ENCODE data around the gene ZNF580. TPM values are rescaled to one million over a fixed set of nuclear protein-coding genes. Genes with fewer than 3 reads are reported as not detected.

Gene ZNF580
- total and polyA plus RNA-seq, 2 of the 13 experiments (the other 11 are each of a cell fraction or from before 2014, with no cell fraction given), result 4.4 to 6.0 TPM

GRCh38 chr19:55688422-55689218 is 47.8 kb downstream of the ZNF580 start:
- H3K4me1 ChIP-seq (ENCODE audit: insufficient read depth, low read length), result peaks cover 38% of the 10 kb centered on the region
- H3K79me2 ChIP-seq (ENCODE audit: insufficient read depth, low read length), result peaks cover 25% of the 10 kb centered on the region
- H3K36me3 ChIP-seq (replicated peaks in 1 of 2; ENCODE audit: control insufficient read depth in 1 of 2, insufficient read depth in 2 of 2, low read length in 2 of 2), result peaks cover 24 to 65% of the 10 kb centered on the region in 2 experiments
- no peaks in the 10 kb centered on the region for H4K20me1 ChIP-seq (ENCODE audit: insufficient read depth, low read length)
- H2AFZ ChIP-seq (ENCODE audit: low read length), result no peak overlapping the region
- DNase-seq (ENCODE audit: low spot score), result no peak
- FAIRE-seq, result no peak
- no peak overlapping the region for H3K27ac ChIP-seq (ENCODE audit: extremely low read length, insufficient read depth, low read length)
- WGBS (ENCODE audit: low lambda C conversion rate), result 93% methylated on average over 23 of the region's 27 CpGs
- H3K4me3 ChIP-seq (replicated peaks in 1 of 3; ENCODE audit: insufficient read depth in 1 of 3, low read depth in 2 of 3, low read length in 3 of 3), result no peak overlapping the region
- CTCF ChIA-PET (ENCODE audit: low intra/inter-chr PET ratio, low total read pairs), result no interaction called here
- no peak overlapping the region for H3K9ac ChIP-seq (ENCODE audit: insufficient read depth, low read depth, low read length)
- no peaks in the 10 kb centered on the region for H3K9me3 ChIP-seq (ENCODE audit: low read length)
- in situ Hi-C loops (cut with HindIII; ENCODE audit: extremely low pct_ligation_motif_present, low pct_unique_long_range_greater_than_20kb), result no loop called here
- POLR2A ChIA-PET, result no interaction called here
- ATAC-seq, result no peak
- no TSS peak for BruUV-seq (replicated peaks)
- no peaks in the 10 kb centered on the region for H3K27me3 ChIP-seq (ENCODE audit: control insufficient read depth in 1 of 2, insufficient read depth in 2 of 2, low read length in 2 of 2)
- intact Hi-C loops (cut with micrococcal nuclease; ENCODE audit: unreplicated experiment), result no loop called here
- H3K4me2 ChIP-seq (ENCODE audit: low read depth, low read length), result no peak overlapping the region
- TF ChIP-seq FOXO1 (CRISPR knock-in tag; IDR thresholded peaks at IDR 0.05) (no peak), MAFK (conservative IDR thresholded peaks at IDR 0.05 in 1 of 2, IDR thresholded peaks at IDR 0.05 in 1 of 2; ENCODE audit: low read length in 2 of 2) (no peak), ZSCAN31 (CRISPR knock-in tag; IDR thresholded peaks at IDR 0.05; ENCODE audit: low read depth) (no peak), ZNF503 (CRISPR knock-in tag; IDR thresholded peaks at IDR 0.05) (no peak), ZNF30 (CRISPR knock-in tag; IDR thresholded peaks at IDR 0.05) (no peak), ZBTB20 (CRISPR knock-in tag; IDR thresholded peaks at IDR 0.05; ENCODE audit: borderline replicate concordance, low read depth) (no peak), PCBP1 (IDR thresholded peaks at IDR 0.05; ENCODE audit: borderline replicate concordance, low read depth, low read length) (no peak), ZNF687 (CRISPR knock-in tag; IDR thresholded peaks at IDR 0.05) (no peak), NFIB (CRISPR knock-in tag; IDR thresholded peaks at IDR 0.05; ENCODE audit: borderline replicate concordance) (no peak), SP5 (CRISPR knock-in tag; IDR thresholded peaks at IDR 0.05; ENCODE audit: borderline replicate concordance, low read depth) (no peak), TOE1 (CRISPR knock-in tag; IDR thresholded peaks at IDR 0.05) (no peak), ZNF670 (CRISPR knock-in tag; IDR thresholded peaks at IDR 0.05; ENCODE audit: borderline replicate concordance) (no peak), HMGXB3 (CRISPR knock-in tag; IDR thresholded peaks at IDR 0.05; ENCODE audit: borderline replicate concordance) (no peak), SMARCE1 (IDR thresholded peaks at IDR 0.05; ENCODE audit: borderline replicate concordance) (no peak)
